Trophoblast cell (in vitro differentiated cells and primary cell): Measurements from ENCODE around the gene DUOXA1.
"Not testable (repeated sequence)": the region's sequence is repeated elsewhere in the genome, so short reads cannot be mapped to it uniquely, and the experiment has no call there.

Source experiments
- DNase-seq, 2 donors: peaks; one replicate each; pipeline ENCODE4 v3.0.0-alpha.2; 2016
- H2AFZ ChIP-seq: 2 replicates; pipeline ENCODE4 v1.6.1; 2013; ENCODE audit warnings: low read length, moderate library complexity, mild to moderate bottlenecking; ENCODE audit not compliant: insufficient read depth, poor library complexity
- H2AK5ac ChIP-seq: 2 replicates; pipeline ENCODE4 v1.6.1; 2013; ENCODE audit warnings: mild to moderate bottlenecking, low read length
- H2BK120ac ChIP-seq: 2 replicates; pipeline ENCODE4 v1.6.1; 2013; ENCODE audit warnings: low read length, mild to moderate bottlenecking, moderate library complexity; ENCODE audit not compliant: insufficient read depth, poor library complexity
- H2BK12ac ChIP-seq: 2 replicates; pipeline ENCODE4 v1.6.1; 2013; ENCODE audit warnings: mild to moderate bottlenecking, low read length, moderate library complexity
- H2BK5ac ChIP-seq: 2 replicates; pipeline ENCODE4 v1.6.1; 2013; ENCODE audit warnings: low read length, low read depth, moderate library complexity, mild to moderate bottlenecking; ENCODE audit not compliant: poor library complexity
- H3K14ac ChIP-seq: 2 replicates; pipeline ENCODE4 v1.6.1; 2013; ENCODE audit warnings: mild to moderate bottlenecking, low read length
- H3K18ac ChIP-seq: 2 replicates; pipeline ENCODE4 v1.6.1; 2013; ENCODE audit warnings: mild to moderate bottlenecking, low read length
- H3K23ac ChIP-seq: 2 replicates; pipeline ENCODE4 v1.6.1; 2013; ENCODE audit warnings: low read length
- H3K27ac ChIP-seq: 2 replicates; pipeline ENCODE4 v1.5.1; 2013; ENCODE audit warnings: low read depth, mild to moderate bottlenecking, inconsistent platforms, low read length, moderate library complexity
- H3K27me3 ChIP-seq: 2 replicates; pipeline ENCODE4 v1.6.1; 2013; ENCODE audit warnings: inconsistent platforms, mild to moderate bottlenecking, low read length, moderate library complexity; ENCODE audit not compliant: insufficient read depth
- H3K36me3 ChIP-seq, 2 experiments: 1 replicate in 1 of 2; 2 replicates in 1 of 2; pipeline ENCODE4 v1.6.1; 2013; ENCODE audit warnings: low read length in 2 of 2, mild to moderate bottlenecking in 2 of 2, moderate library complexity in 1 of 2; ENCODE audit not compliant: insufficient read depth in 2 of 2, control insufficient read depth in 1 of 2
- H3K4ac ChIP-seq: 2 replicates; pipeline ENCODE4 v1.6.1; 2013; ENCODE audit warnings: low read depth, mild to moderate bottlenecking, low read length, moderate library complexity
- H3K4me1 ChIP-seq, 2 experiments: 1 replicate in 1 of 2; 2 replicates in 1 of 2; pipeline ENCODE4 v1.6.1; 2013; ENCODE audit warnings: low read length in 2 of 2, mild to moderate bottlenecking in 2 of 2, moderate library complexity in 1 of 2; ENCODE audit not compliant: insufficient read depth in 2 of 2, control insufficient read depth in 1 of 2
- H3K4me2 ChIP-seq: 2 replicates; pipeline ENCODE4 v1.6.1; 2013; ENCODE audit warnings: inconsistent platforms, mild to moderate bottlenecking, low read length, moderate library complexity
- H3K4me3 ChIP-seq: 2 replicates; pipeline ENCODE4 v1.5.1; 2013; ENCODE audit warnings: mild to moderate bottlenecking, low read depth, low read length, inconsistent platforms
- H3K79me1 ChIP-seq: one replicate; pipeline ENCODE4 v1.6.1; 2013; ENCODE audit warnings: low read length
- H3K79me2 ChIP-seq: 2 replicates; pipeline ENCODE4 v1.6.1; 2013; ENCODE audit warnings: low read length, mild to moderate bottlenecking; ENCODE audit not compliant: control insufficient read depth, insufficient read depth, poor library complexity
- H3K9ac ChIP-seq: 2 replicates; pipeline ENCODE4 v1.6.1; 2013; ENCODE audit warnings: mild to moderate bottlenecking, low read length
- H3K9me3 ChIP-seq: 2 replicates; pipeline ENCODE4 v1.6.1; 2013; ENCODE audit warnings: low read depth, mild to moderate bottlenecking, control low read depth, inconsistent platforms, low read length; ENCODE audit not compliant: insufficient read depth
- H4K12ac ChIP-seq: 2 replicates; pipeline ENCODE4 v1.6.1; 2013; ENCODE audit warnings: low read depth, mild to moderate bottlenecking, low read length, moderate library complexity
- H4K8ac ChIP-seq: 2 replicates; pipeline ENCODE4 v1.6.1; 2013; ENCODE audit warnings: low read depth, mild to moderate bottlenecking, low read length, moderate library complexity
- H4K91ac ChIP-seq: one replicate; pipeline ENCODE4 v1.6.1; 2013; ENCODE audit warnings: low read depth, mild to moderate bottlenecking, low read length, moderate library complexity
- WGBS: extraction: QIAGEN DNeasy Blood & Tissue Kit; methylation state at CpG from one replicate; pipeline ENCODE4 v1.1.7; 2013; ENCODE audit warnings: missing lambda C conversion rate; ENCODE audit not compliant: insufficient read length, insufficient coverage; ENCODE audit errors: extremely low coverage; 5-methylcytosine and 5-hydroxymethylcytosine counted together

Gene DUOXA1

DNA sequence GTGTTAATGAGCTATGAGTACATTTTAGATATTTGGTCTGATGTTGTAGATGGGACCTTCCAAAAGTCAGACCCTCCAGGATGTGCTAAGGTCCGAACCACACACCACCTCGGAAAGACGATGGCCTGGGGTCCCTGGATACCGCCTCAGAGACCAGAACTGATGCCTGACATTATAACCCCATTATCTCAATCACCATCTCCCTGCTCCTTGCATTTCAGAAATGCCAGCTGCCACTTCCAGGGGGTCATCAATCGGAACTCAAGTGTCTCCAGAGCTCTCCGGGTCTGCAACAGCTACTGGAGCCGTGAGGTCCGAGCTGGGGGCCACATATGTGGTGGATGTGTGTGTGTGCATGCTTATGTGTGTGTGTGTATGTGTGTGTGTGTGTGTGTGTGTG lies 8.0 kb upstream of the DUOXA1 start:
- no peak overlapping the region for H2AK5ac ChIP-seq
- no peak overlapping the region for H2BK5ac ChIP-seq
- H2BK120ac ChIP-seq = no peak overlapping the region
- H3K23ac ChIP-seq = no peak overlapping the region
- H3K36me3 ChIP-seq = no peaks in the 10 kb centered on the region
- no peak overlapping the region for H3K9ac ChIP-seq
- H3K79me1 ChIP-seq = peaks cover 1% of the 10 kb centered on the region
- H3K4me2 ChIP-seq = no peak overlapping the region
- H3K27me3 ChIP-seq = peaks cover 19% of the 10 kb centered on the region
- DNase-seq = no peak
- H3K4me1 ChIP-seq = peaks cover 0 to 6% of the 10 kb centered on the region in 2 experiments
- no peaks in the 10 kb centered on the region for H3K79me2 ChIP-seq
- H3K4ac ChIP-seq = no peak overlapping the region
- H4K8ac ChIP-seq = no peak overlapping the region
- H4K91ac ChIP-seq = no peak overlapping the region
- no peak overlapping the region for H4K12ac ChIP-seq
- no CpG with 5 or more reads among the region's 8 CpGs for WGBS
- no peak overlapping the region for H3K18ac ChIP-seq
- no peak overlapping the region for H3K27ac ChIP-seq
- H3K9me3 ChIP-seq = peaks cover 11% of the 10 kb centered on the region
- no peak overlapping the region for H3K14ac ChIP-seq
- H2AFZ ChIP-seq = no peak overlapping the region
- H2BK12ac ChIP-seq = no peak overlapping the region
- no peak overlapping the region for H3K4me3 ChIP-seq

DNA sequence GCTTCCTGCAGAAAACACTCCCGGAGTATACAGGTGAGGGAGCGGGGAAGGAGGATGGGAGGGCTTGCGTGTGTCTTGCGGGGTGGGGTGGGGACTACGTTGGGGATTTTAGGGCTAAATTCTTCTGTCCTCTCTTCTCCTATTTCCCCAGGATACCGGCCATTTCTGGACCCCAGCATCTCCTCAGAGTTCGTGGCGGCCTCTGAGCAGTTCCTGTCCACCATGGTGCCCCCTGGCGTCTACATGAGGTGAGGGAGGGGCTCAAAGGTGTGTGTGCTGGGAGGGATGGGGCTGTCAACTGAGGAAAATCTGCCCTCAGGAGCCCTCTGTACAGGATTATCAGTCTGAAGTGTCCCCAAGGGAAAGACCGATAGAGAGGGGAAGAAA lies 6.7 kb upstream of the DUOXA1 start:
- Histone ChIP-seq H3K27me3 (peaks cover 30% of the 10 kb centered on the region), H3K9me3 (peaks cover 11% of the 10 kb centered on the region), H3K4ac (no peak overlapping the region), H3K79me1 (peaks cover 1% of the 10 kb centered on the region), H3K14ac (no peak overlapping the region), H4K8ac (no peak overlapping the region), H3K23ac (no peak overlapping the region), H3K27ac (no peak overlapping the region), H2BK5ac (no peak overlapping the region), H4K91ac (no peak overlapping the region), H3K4me2 (no peak overlapping the region), H2BK120ac (no peak overlapping the region), H3K9ac (no peak overlapping the region), H2AK5ac (no peak overlapping the region), H2AFZ (no peak overlapping the region), H3K18ac (no peak overlapping the region), H4K12ac (no peak overlapping the region), H3K4me3 (no peak overlapping the region), H3K4me1 (peaks cover 0 to 6% of the 10 kb centered on the region in 2 experiments), H3K79me2 (no peaks in the 10 kb centered on the region), H2BK12ac (no peak overlapping the region), H3K36me3 (no peaks in the 10 kb centered on the region)
- no CpG with 5 or more reads among the region's 10 CpGs for WGBS
- no peak for DNase-seq

DNA sequence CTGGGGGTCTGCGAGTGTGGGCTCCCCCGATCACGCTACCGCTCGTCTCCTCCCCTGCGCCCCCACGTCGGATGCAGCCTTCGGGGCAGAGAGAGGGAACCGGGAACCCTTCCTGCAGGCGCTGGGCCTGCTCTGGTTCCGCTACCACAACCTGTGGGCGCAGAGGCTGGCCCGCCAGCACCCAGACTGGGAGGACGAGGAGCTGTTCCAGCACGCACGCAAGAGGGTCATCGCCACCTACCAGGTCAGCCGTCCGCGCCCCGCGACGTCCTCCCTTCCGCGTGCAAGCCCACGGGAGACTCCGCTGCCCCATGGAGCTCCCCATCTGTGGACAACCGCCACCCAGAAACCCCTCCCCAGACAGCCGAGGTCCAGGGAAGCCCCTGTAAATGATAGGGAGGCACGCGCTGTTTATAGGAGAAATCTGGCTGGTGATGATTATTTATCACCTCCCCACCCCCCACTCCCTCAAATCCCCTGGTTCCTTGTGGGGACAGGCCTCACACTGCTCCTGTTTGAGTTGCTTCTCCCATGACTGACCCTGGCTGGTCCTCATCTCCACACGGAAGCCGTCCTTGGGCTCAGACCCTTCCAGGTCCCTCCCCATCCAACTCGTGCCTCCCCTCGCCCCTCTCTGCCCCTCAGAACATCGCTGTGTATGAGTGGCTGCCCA lies 6.2 kb upstream of the DUOXA1 start:
- H3K27ac ChIP-seq, H2AK5ac ChIP-seq, H3K14ac ChIP-seq, H3K9ac ChIP-seq, H3K18ac ChIP-seq, H3K79me1 ChIP-seq, H3K79me2 ChIP-seq, H4K8ac ChIP-seq, H3K4ac ChIP-seq, H2BK120ac ChIP-seq, H2BK5ac ChIP-seq, H3K4me1 ChIP-seq, H3K4me2 ChIP-seq, DNase-seq, H2AFZ ChIP-seq, H4K12ac ChIP-seq, H3K36me3 ChIP-seq, H3K4me3 ChIP-seq, H3K23ac ChIP-seq, H4K91ac ChIP-seq, H2BK12ac ChIP-seq: not testable (repeated sequence)
- H3K27me3 ChIP-seq = peaks cover 31% of the 10 kb centered on the region
- H3K9me3 ChIP-seq = peaks cover 11% of the 10 kb centered on the region
- no CpG with 5 or more reads among the region's 37 CpGs for WGBS

DNA sequence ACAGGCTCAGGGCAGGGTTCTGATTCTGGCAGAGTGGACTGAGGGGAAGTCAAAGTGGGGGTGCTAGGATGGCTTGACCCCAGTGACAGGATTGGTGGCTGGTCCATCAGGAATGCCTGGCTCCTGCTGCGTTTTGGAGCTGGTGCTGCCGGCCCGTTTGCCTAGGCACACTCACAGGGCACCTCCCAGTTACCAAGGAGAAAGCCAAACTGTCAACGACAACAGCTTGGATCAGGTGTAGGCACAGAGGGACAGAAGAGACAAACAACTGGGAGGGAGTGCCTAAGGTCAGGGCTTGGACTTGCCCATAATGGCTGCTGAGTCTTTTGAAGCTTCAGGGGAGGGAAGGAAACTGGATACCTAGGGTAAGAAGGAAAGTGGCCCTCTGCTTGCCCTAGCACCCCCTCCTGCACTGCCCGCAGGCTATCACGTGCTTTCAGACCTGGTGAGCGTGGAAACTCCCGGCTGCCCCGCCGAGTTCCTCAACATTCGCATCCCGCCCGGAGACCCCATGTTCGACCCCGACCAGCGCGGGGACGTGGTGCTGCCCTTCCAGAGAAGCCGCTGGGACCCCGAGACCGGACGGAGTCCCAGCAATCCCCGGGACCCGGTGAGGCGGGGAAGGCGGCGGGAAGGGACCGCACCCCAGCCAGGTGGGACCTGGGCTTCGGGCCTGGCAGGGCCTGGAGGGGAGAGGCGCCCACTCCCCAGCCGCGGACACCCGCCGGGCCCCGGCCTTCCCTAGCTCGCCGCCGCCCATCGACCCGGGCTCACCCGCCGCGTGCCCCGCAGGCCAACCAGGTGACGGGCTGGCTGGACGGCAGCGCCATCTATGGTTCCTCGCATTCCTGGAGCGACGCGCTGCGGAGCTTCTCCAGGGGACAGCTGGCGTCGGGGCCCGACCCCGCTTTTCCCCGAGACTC lies 5.3 kb upstream of the DUOXA1 start:
- DNase-seq = no peak
- no peaks in the 10 kb centered on the region for H3K79me2 ChIP-seq
- no peak overlapping the region for H3K18ac ChIP-seq
- H3K27me3 ChIP-seq = peaks cover 40% of the 10 kb centered on the region
- H3K4ac ChIP-seq = no peak overlapping the region
- no peak overlapping the region for H2AK5ac ChIP-seq
- H3K4me3 ChIP-seq = no peak overlapping the region
- H3K4me2 ChIP-seq = peak overlapping the region; percentile 49
- no peak overlapping the region for H3K27ac ChIP-seq
- no peak overlapping the region for H4K91ac ChIP-seq
- H3K9me3 ChIP-seq = peaks cover 12% of the 10 kb centered on the region
- no peak overlapping the region for H2BK120ac ChIP-seq
- H3K4me1 ChIP-seq = peaks cover 0 to 6% of the 10 kb centered on the region in 2 experiments
- WGBS = no CpG with 5 or more reads among the region's 57 CpGs
- no peaks in the 10 kb centered on the region for H3K36me3 ChIP-seq
- no peak overlapping the region for H4K12ac ChIP-seq
- H2AFZ ChIP-seq = no peak overlapping the region
- no peak overlapping the region for H4K8ac ChIP-seq
- H3K14ac ChIP-seq = no peak overlapping the region
- H3K23ac ChIP-seq = no peak overlapping the region
- H2BK12ac ChIP-seq = no peak overlapping the region
- H2BK5ac ChIP-seq = no peak overlapping the region
- H3K79me1 ChIP-seq = no peaks in the 10 kb centered on the region
- no peak overlapping the region for H3K9ac ChIP-seq
